GM21723 (cell line): ENCODE data around the gene FOXF1.

Experiments used
- ATAC-seq: cut with Tn5 transposase; IDR thresholded peaks from one replicate; pipeline ENCODE4 v1.9.1; 2021; ENCODE audit warnings: mild to moderate bottlenecking, moderate library complexity; ENCODE audit not compliant: unreplicated experiment

The FOXF1 gene

DNA sequence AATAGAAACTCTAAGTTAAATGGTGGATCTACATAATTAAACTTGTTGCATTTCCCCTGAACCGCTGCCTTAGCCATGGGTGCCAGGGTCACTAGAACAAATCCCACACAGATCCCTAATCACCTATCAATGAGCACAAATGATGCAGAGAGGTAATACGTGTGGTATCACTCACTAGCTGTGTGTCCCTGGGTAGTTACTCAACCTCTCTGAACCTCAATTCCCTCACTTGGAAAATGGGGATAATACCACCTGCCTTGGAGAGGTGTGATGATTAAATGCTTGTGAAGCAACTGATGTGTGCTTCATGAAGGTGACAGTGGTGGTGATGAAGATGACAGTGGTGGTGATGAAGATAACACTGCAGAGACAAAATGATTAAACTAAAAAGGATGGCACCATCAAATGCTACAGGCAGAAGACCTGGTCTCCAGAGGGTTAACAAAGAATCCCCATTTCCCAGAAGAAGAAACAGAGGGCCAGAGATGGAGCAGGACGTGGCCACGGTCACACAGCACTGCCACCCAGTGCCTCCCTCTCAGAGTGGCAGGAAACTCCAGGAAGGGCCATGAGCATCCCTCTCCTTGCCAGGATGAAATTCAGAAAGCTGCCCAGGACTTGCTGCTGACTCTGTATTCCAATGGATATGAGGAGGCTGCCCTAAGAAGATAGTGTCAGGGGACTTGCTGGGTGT lies 17.9 kb upstream of the FOXF1 start:
- ATAC-seq, result no peak

DNA sequence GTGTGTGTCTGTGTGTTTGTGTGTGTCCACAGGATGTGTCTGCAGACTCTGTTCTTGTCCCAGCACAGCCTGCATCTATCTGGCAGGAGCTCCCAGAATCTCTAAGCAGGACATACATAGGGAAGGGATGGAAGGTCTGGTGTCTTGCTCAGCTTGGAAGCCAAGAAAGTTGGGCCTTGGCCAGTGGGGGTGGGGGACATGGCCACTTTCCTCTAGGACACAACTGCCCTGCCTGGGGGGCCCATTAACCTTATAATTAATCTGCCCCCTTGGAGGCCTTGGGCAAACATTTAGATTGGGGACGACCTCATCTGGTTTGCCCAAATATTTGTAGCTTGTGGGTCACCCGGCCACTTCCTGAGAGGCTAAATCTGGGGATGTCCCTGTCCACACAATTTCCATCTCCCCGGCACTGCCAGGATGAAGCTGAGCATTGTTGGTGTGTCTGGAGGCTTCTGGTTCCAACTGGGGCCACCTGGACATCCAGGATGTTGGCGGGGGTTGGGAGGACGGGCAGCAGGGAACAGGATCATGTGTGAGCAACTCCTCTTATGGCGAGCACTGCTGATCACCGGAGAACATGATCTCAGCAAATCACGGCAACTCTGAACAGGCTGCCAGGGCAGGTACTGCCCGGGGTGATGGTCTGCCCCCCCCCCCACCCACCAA lies 17.2 kb upstream of the FOXF1 start:
- no peak for ATAC-seq

DNA sequence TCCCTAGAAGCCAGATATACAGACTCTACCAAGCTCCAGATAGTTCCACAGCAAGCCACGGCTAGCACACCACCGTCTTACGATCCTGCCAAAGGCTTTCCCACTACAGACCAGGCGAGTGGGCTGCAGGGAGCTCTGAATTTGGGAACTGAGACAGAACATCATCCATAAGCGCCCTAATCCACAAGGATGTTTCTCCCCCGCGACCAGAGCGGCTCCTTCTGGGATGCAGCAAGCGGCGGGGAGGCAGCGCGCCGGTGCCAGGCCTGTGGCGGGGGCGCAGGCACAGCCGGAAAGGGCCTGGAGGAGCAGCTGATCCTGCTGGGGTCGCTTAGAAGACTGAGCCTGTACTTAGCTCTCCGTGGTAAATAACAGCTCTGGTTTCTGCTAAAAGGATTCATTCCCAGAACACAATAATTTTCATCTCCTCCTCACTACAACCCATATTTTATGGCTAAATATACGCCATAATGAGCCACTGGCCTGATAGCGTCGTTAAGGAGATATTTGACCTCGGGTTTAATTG lies 16.2 kb upstream of the FOXF1 start:
- no peak for ATAC-seq

DNA sequence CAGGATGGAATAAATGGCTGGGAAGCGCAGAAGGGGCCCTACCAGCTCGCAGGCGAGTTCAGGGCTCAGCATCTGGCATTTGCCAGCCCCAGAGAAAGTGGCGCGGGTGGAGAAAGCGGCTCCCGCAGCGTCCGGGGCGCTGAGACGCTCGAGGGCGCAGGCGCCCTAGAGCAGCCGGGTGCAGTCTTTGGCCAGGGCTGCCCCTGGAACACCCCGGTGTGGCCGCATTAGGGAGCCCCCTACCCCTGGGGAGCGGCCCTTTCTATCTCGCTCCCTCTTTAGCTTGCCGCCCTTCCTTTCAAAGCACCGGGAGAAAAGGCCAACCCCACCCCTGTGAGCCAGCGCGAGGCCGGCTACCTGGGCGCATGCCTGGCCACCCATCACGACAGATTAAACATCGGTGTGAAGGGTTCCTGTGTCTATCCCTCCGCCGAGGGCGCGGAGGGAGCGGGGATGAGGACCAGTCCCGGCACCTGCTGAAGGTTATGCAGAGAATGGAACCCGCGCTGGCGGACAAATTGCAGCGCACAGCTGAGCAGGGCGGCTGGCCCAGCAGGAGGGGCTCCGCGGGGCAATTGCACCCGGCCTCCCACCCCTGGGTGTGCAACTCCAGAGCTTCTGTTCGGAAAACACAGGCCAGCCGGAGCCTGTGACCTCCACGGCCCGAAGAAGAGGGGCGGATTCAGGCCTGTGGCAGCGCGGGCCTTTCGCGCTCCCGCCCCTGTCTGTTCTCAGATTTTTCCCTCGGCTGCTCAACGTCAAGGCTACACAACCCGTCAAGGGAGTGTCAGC lies 15.6 kb upstream of the FOXF1 start:
- no peak for ATAC-seq

DNA sequence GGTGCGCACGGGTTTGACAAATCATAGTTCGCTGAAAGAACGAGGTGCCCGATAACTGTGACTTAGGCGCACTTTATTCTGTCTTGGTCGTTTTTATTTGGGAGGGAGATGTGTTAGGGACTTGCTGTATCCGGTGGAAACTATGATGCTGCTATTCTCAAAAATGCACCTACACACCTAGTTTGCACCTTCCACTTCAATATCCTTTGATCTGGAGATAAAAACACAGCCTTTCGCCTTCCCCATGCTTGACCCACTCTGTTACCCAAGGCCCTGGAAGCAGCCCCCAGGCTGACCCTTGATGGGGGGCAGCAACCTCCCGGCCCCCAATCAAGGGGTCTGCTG lies 15.0 kb upstream of the FOXF1 start:
- no peak for ATAC-seq

DNA sequence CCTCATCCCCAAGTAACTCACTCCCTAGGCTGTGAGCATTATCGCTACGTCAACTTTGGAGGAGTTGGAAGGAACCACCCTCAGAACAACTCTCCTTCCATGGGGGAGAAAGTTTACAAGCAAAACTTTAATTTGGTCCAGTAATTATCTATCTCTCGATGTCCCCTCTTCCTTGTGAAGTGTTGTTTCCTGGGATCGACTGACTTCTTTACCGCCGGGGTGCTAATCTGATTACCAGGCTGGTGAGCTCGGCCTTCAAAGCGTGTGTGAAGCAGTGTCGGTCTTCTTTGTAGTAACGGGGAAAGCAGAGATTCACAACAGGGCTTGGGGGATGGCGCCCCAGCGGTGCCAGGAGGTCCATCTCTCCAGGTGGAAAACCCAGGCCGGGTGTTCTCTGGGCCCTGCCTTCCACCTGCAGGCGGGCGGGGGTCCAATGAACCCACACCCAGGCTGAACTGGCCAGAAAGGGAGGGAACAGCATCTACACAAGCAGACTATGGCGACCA lies 14.5 kb upstream of the FOXF1 start:
- ATAC-seq, result no peak

DNA sequence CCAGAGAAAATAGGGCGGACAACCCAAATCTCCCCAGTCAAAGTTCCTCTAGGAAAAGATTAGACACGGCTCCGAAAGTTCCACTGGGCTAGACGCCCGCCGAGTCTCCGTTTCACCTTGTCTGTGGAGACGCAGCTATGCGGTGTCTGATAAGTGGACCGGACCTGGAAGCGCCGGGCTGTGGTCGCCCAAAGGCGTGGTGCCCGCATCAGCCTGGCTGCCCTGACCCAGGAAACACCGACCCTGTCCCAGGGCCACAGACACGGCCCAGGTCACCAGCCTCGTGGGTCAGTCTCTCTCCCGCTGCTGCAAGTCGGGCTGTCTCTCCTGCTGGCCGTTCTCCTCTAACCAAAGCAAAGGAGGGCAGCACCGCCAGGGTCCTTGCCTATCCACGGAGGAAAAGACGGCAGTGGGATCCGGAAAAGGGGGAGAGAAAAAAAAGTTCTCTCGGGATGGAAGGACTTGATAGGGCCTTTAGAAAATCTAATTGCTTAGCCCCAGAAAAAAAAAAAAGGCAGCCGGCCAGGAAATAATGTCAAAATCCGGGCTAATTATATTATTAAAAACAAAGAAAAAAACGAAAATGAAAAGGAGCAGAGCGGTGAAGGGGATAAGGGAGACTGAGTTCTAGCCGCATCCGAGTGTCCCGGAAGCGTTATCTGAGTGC lies 13.9 kb upstream of the FOXF1 start:
- ATAC-seq, result no peak

DNA sequence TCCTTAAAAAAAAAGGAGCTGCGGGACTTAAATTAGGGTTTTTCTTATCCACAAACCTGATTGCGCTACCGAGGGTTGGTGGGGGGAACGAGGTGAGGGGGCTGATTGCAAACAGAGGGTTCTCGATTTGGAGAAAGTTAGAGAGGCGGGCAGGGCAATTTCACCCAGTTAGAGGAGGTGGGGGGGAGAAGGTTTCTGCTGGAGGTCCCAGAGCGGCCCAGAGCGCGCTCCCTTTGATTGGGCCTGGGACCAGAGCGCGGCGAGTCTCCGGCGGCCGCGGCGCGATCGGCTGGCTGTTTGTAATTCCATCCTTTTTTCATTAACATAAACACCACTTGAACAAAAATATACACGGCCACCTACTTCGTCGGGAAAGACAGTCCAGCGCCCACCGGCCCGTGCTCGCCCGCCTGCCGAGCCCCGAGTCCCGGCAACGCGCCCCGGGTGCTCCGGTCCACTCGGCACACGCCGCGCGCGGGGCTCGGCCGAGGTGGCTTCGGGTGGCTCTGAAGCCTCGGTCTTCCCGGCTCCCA lies 13.3 kb upstream of the FOXF1 start:
- no peak for ATAC-seq

DNA sequence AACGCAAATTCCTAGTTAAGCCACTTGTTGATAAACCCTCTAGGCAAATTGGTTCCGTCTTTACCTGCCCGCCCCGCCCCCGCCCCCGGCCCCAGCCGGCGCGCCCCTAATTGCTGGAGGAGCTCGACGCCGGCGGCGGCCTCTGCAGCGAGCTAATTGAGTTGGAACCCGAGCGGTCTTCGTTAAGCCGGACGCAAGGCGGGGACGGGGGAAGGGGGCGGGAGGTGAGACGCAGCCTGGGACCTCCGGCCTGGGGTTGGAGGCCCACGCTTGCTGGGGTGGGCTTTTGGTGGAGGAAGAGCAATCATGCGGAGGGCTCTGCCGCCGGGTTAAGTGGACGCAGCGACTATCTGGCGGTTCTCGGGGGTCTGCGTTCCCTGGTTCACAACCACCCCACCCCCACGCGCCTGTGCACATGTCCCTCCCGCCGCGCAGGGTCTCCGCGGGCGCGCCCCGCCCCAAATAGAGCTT lies 12.7 kb upstream of the FOXF1 start:
- ATAC-seq, result no peak

DNA sequence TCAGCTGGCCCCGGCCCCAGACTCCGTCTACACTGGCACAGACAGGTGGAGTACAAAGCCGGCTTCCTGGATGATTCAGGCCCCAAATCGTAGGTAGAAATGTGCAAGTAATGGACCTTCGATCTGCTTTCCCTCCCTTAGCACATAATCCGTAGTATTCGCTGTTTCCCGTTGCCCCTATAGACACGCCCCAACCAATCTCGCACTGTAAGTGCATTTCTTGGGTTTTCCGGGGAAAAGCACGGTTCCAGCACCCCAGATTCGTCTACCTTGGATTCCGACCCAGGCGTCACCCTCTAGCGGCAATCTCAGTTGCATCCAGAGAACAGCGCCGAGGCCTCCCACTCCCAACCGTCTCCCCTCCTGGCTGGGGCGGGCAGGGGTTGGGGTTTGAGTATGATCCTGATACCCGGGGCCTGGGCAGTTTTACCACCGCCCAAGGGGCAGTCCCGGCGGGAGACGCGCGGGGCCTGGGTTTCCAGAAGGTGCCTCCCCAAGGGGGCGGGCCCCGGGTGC lies 12.1 kb upstream of the FOXF1 start:
- ATAC-seq, result no peak

DNA sequence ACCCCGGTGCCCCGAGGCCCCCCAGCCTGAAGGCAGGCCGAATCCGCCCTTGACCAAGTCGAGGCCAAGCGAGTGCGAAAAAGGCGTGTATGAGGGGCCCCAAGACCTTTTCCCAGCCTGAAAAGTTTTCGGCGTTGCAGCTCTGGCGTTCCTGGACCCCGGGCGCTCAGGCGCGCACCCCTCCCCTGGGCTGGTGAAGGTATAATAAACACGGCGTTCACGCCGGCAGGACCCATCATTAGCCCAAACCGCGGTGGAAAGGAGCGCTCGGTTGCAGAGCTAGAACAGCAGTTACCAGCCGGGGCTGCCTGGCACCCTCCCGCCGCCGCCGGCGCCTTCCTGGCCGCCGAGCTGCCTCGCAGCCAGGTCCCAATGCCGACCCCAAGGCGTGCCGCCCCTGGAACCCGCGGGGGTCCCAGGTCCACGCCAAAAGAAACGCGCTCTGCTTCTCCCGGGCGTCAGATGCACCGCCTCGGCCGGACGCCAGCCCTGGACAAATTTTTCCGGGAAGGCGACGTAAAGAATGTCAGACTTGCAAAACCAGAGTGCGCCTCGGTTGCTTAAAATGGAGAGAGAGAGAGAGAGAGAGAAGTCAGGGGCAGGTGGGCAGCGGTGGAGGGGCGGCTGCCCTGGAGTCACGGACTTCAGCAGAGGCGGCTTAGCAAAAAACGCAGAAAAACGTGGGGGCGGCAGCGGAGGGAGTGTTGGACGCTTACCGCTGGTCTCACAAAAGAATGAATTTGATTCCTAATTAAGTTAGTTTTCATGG lies 11.5 kb upstream of the FOXF1 start:
- ATAC-seq, result no peak

DNA sequence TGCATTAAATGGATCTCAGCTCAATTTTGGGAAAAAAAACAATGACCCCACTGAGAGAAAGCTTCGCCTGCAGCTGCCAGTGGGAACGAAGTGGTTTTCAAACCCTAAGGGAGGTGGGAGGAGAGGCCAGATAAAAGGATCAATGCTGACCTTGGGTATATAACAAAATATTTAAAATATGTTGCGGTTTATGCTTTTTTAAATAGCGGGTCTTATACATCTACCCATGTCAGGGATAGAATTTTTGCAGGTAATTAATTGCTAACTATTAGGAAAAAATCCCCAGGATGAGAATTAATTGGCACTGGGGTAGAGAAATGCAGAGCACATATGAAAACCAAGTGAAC lies 10.9 kb upstream of the FOXF1 start:
- no peak for ATAC-seq

DNA sequence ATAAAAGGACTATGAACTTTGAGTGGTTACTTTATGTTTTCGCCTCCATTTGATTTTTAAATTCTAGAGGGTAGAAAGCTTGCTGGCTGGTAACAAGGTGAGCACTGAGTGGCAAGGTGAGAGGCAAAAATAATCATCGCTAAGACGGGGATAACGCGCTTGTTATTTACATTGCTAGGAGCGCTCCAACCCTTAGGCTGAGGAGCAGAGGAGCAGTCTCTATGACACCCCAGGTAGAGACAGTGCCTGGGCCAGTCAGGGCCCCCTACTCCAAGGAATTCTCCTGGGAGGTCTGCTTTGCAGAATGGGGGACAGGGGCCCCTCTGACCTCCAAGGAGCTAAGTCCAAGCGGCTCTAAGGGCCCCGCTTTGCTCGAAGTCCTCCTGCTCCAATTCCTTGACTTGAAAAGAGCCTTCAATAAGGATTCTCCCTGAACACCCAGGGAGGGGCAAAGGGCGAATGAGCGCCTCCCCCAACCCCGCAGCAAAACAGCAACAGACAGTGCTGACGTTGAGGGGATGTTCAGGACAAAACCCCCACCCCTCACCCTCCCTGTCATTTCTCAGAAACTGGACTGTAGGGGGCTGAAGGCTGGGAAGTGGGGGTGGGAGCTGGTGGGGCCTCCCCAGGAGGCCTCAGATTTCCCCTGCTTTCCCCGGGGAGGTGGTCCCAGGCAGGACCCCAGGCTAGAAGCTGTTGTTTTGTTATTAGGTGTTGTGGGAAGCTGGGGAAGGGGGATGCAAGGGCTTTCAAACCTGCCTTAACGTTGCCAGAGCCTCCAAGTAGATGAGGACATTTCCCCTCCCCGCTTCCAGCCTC lies 10.2 kb upstream of the FOXF1 start:
- ATAC-seq, result no peak

DNA sequence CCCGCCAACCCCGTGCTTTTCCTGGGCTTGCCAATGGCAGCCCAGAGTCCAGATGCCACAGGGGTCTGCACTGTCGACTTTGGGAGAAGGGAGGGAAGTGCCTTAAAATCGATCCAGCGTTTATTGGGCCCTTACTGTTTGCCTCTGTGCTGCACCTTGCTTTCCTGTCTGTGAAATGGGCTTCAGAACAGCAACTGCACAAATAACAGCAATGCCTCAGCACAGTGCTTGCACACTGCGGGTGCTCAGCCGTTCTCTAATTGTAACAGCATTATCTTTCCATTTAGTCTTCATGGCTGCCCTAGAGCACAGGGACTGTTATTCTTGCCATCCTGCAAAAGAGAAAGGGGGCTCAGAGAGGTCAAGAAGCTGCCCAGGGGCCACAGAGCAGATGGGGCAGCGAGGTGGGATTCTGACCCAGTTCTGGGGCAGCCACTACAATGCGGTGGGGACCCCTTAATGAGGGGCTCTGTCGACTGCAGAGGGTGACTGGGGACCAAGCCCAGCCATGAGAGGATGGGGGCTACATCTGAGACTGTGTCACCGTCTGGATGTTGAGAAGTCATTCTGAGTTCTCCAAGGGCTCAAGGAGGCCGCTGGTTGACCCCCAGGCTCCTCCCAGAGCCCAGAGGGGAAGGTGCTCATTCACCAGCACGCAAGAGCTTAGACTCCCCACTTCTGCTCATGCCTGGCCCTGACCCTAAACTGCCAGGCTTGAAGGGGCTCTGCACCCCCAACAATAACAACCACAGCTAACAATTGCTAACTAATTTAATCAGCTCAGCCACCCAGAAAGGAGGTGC lies 9.4 kb upstream of the FOXF1 start:
- no peak for ATAC-seq

DNA sequence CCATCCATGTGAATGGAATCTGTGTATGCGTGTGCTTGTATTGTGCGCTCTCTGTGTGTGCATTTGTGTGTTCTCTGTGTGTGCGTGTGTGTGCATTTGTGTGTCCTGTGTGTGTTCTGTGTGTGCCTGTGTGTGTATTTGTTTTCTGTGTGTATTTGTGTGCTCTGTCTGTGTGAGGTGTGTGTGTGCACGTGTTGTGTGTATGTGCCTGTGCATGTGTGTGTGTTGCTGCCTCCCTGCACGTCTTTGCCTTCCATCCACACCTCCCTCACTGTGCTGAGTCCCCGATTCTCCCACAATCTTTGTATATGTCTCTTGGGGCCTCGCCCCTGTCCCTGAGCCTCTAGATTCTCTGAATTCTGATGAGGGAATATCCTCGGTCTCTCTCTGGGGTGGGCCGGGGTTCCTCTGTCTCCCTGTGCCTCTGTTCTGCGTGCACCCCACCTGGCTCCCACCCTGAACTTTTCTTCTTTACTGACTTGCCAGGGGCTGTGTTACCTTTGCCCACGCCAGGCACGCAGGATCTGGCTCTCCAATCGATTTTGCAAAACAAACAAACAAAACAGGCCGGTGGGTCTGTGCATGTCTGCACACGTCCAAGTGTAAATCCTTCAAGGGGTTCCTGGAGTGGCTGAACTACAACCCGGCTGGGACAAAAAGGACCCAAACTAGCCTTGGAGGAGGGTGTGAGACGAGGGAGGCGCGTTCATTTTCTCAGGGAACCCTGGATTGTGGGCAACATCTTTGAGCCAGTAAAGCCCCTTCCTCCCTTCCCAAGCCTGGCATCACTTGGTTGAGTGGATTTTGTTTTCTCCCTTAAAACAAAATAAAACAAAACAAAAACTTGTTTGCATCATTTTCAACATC lies 8.1 kb upstream of the FOXF1 start:
- no peak for ATAC-seq

DNA sequence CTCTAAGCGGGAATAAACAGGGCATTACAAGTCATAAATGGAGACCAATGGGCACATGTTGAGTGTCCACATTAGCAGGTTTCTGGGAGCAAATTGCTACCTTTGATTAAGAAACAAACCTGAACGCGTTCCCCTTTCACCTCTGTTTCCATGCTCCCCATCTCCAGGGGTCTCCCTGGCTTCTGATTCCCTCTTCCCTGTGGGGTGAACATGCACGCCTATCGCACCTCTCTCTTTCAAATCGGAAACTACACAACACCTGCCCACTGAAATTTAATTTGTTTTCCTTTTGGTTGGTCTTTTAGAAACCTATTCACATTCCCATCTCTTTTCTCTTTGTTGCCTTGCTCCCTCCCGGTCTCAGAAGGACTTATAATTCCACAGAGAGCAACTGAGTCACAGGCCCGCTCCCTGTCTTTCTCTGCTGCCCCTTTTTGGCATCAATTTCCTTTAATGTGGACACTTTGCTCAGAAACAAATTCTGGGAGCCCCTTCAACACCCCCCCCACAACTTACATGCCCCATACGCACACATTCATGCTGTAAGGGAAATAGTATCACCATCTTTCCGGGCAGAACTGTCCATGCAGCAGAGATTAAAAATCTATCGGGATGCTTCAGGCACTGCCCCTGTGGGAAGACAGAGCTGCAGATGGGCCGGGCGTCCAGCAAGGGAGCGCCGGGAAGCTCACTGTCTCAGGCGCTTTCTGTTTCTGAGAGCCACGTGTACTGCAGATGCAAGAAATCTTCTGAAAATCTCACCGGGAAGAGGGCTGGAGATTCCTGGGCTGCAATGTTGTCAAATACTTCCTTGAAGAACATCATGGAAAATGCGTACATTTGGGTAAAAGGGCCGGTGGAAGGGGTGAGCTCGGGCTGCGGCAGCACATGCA lies 7.2 kb upstream of the FOXF1 start:
- no peak for ATAC-seq
